Keratinocyte (primary cell): ENCODE data around the gene CDC40.

Source experiments
- CTCF ChIP-seq, 3 experiments: IDR thresholded peaks in 1 of 3; conservative IDR thresholded peaks in 1 of 3; optimal IDR thresholded peaks in 1 of 3; 2 replicates in 2 of 3; 3 replicates in 1 of 3; pipeline versions ENCODE3 to v1.5.1; 2011; ENCODE audit warnings: low read length in 3 of 3, mild to moderate bottlenecking in 3 of 3, moderate library complexity in 2 of 3, control low read depth in 1 of 3, inconsistent platforms in 1 of 3; ENCODE audit not compliant: insufficient read depth in 2 of 3; ENCODE audit errors: extremely low read depth in 1 of 3
- EZH2 ChIP-seq: IDR thresholded peaks from one replicate; pipeline ENCODE4 v1.6.1; 2012; ENCODE audit warnings: inconsistent platforms, mild to moderate bottlenecking, low read length, moderate library complexity

- TF ChIP-seq CTCF (optimal IDR thresholded peaks at IDR 0.05 in 1 of 3, IDR thresholded peaks at IDR 0.05 in 1 of 3, conservative IDR thresholded peaks at IDR 0.05 in 1 of 3; ENCODE audit: extremely low read depth in 1 of 3, insufficient read depth in 2 of 3, low read length in 3 of 3) (no peak), EZH2 (no peak)
Measured at GRCh38 chr6:110217266-110217665, 37.0 kb downstream of the CDC40 start.
